SH-SY5Y (cell line): Measurements from ENCODE around the gene PHEX.

ENCODE experiments used
- GATA2 ChIP-seq: IDR thresholded peaks from 2 replicates; pipeline ENCODE4 v1.6.1; 2011; ENCODE audit warnings: mild to moderate bottlenecking, low read depth, low read length
- GATA3 ChIP-seq: IDR thresholded peaks from 2 replicates; pipeline ENCODE4 v1.6.1; 2011; ENCODE audit warnings: low read depth, mild to moderate bottlenecking, low read length, moderate library complexity

PHEX gene

GRCh38 chrX:22032084-22032483 is at the start of gene PHEX:
PHEX (plus strand) TSS chrX:22032325; CDS start chrX:22033006, 681 bp downstream.
- no peak for TF ChIP-seq GATA2
- TF ChIP-seq GATA3, result no peak

GRCh38 chrX:21985332-21985777 is 46.8 kb upstream of the PHEX start:
- TF ChIP-seq GATA3 (no peak), GATA2 (no peak)

GRCh38 chrX:21986596-21986995 is 45.5 kb upstream of the PHEX start:
- TF ChIP-seq GATA3 (no peak), GATA2 (no peak)

GRCh38 chrX:21989384-21989783 is 42.7 kb upstream of the PHEX start:
- TF ChIP-seq GATA3, result no peak
- no peak for TF ChIP-seq GATA2

- TF ChIP-seq GATA3 (no peak), GATA2 (no peak)
Observed at GRCh38 chrX:21990832-21991231, 41.3 kb upstream of the PHEX start.

- TF ChIP-seq GATA2, result no peak
- TF ChIP-seq GATA3, result no peak
Observed at GRCh38 chrX:21991504-21991903, 40.6 kb upstream of the PHEX start.

- TF ChIP-seq GATA3 (no peak), GATA2 (no peak)
Observed at GRCh38 chrX:21993265-21993664, 38.9 kb upstream of the PHEX start.

GRCh38 chrX:21996872-21997455 is 35.2 kb upstream of the PHEX start:
- TF ChIP-seq GATA2, result no peak

GRCh38 chrX:21998037-21998436 is 34.1 kb upstream of the PHEX start:
- TF ChIP-seq GATA3, result no peak
- no peak for TF ChIP-seq GATA2

- TF ChIP-seq GATA3 (no peak), GATA2 (no peak)
Observed at GRCh38 chrX:22004866-22005265, 27.3 kb upstream of the PHEX start.

- TF ChIP-seq GATA2, result no peak
- TF ChIP-seq GATA3, result no peak
Observed at GRCh38 chrX:22012051-22012450, 20.1 kb upstream of the PHEX start.

- TF ChIP-seq GATA3 (no peak), GATA2 (no peak)
Observed at GRCh38 chrX:22012931-22013330, 19.2 kb upstream of the PHEX start.

- TF ChIP-seq GATA3 (no peak), GATA2 (no peak)
Observed at GRCh38 chrX:22015139-22015750, 16.9 kb upstream of the PHEX start.

- TF ChIP-seq GATA2 (no peak), GATA3 (no peak)
Observed at GRCh38 chrX:22021751-22022324, 10.3 kb upstream of the PHEX start.

GRCh38 chrX:22024577-22024976 is 7.5 kb upstream of the PHEX start:
- no peak for TF ChIP-seq GATA2
- no peak for TF ChIP-seq GATA3

- no peak for TF ChIP-seq GATA3
- TF ChIP-seq GATA2, result no peak
Observed at GRCh38 chrX:22025751-22026150, 6.4 kb upstream of the PHEX start.
